ENCODE results near the gene PXYLP1.
"Not testable (repeated sequence)": the region's sequence is repeated elsewhere in the genome, so short reads cannot be mapped to it uniquely, and the experiment has no call there.

PXYLP1 gene

GRCh38 chr3:141302364-141303141 is 70.9 kb downstream of the PXYLP1 start:
- DNase-seq = no peak

DNA sequence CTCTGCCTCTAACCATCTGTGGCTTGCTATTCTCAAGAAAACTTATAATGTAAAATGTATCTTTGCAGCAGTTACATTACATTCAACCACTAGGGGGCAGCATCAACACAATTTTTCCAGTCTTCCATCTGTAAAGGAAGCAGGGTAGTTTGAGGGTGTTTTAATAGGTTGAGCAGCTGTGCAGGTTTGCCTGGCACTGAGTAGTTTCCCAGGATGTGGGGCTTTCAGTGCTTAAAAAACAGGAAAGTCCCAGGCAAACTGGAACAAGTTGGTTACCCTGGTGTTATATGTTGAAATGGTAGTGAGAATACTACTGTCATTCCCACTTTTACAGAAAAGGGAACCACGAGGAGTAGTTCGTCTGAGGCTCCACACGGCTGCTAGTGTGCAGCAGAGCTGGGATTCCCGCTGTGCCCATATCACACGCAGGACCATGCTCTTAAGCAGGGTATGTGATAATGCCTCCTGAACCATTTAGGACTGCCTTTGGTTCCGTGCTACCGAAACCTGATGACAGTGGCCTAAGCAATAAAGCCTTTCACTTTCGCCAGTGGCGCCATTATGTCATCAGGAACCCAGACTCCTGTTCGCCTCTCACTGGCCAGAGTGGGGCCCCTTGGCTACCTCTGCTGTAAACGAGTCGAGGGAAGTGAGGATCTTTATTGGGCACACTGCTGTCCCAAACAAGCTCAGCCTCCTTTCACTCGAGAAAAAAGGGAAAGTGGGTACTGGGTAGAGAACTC is 72.0 kb downstream of the PXYLP1 start:
- peak; percentile 60 for DNase-seq

- peak; percentile 16 for DNase-seq
Observed at GRCh38 chr3:141305436-141305835, 73.8 kb downstream of the PXYLP1 start.

- DNase-seq = no peak
Observed at GRCh38 chr3:141306276-141306675, 74.7 kb downstream of the PXYLP1 start.

DNA sequence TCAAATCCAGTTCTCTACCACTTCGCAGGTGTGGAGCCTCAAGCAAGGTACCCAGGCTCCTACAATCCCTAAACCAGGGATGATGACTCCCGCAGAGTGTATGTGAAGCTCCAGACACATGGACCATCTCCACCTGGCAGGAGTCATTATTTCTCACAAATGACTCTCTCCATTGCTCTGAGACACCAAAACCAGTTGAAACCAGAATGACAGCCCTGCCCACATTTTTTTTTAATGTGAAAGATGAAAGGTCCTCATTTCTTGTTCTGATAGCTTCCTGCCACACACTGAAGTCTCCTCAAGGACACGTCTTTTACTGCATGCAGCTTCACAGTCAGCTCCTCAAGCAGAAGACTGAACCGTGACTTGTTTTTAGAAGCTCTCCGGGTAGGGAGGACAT is 75.3 kb downstream of the PXYLP1 start:
- DNase-seq = no peak

DNA sequence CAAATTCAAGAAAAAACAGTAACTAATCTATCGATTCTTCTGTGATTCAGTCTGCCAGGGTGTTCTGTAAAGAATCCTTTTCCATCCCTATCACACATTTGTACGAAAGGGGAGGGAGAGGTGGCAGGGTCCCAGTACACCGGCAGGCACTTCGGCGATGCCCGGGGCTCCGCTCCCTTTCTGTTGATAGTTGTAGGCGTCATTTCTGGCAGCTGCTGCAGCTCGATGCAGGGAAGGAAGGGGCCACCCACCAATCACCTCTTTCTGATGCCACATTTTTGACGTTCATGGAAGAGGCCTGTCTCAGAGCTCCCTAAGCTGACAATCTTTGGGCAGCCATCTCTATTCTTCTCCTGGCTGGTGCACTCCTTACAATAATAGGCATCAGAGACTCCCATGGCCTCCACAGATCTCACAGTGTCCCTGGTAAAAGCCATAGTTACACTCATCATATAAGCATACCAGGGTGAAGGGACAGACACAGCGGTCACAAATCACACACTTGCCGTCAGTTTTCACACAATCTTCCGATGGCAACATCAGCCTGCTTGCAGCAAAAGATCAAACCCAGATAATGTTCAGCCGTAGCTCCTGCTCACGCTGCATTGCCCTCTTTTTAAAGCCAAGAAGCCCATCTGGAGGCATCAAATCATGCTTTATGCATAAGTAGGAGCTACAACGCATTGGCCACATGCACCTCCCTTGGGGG is 75.9 kb downstream of the PXYLP1 start:
- no peak for DNase-seq

DNA sequence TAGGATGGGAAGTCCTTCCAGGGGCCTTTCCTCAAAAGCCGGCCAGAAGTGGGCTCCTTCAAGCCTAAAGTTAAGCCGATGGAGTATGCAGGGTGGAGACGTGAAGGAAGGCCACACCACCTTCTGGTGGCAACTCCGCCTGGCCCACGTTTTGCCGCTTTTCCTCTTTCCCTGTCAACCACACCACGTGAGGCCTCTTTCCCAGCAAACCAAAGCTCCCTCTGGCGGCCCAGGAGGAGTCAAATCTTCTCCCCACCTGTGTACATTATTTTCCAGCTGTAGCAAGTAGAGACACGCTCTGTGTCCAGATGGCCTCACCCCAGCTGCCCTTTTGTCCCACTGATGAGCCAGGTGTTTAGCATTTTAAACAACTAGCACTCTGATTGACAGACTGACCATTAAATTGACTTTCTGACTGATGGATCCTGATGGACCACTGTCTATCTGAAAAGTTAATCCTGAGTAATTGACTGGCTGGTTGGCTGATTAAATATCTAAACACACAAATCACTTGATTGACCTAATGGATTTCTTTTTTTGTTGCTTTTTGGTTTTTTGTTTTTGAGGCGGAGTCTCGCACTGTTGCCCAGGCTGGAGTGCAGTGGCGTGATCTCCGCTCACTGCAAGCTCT is 77.1 kb downstream of the PXYLP1 start:
- DNase-seq = no peak

GRCh38 chr3:141311170-141311495 is 79.5 kb downstream of the PXYLP1 start:
- DNase-seq = no peak

GRCh38 chr3:141311496-141312353 is 80.1 kb downstream of the PXYLP1 start:
- peak; percentile 97 for DNase-seq

- no peak for DNase-seq
Observed at GRCh38 chr3:141312354-141313092, 80.9 kb downstream of the PXYLP1 start.

DNA sequence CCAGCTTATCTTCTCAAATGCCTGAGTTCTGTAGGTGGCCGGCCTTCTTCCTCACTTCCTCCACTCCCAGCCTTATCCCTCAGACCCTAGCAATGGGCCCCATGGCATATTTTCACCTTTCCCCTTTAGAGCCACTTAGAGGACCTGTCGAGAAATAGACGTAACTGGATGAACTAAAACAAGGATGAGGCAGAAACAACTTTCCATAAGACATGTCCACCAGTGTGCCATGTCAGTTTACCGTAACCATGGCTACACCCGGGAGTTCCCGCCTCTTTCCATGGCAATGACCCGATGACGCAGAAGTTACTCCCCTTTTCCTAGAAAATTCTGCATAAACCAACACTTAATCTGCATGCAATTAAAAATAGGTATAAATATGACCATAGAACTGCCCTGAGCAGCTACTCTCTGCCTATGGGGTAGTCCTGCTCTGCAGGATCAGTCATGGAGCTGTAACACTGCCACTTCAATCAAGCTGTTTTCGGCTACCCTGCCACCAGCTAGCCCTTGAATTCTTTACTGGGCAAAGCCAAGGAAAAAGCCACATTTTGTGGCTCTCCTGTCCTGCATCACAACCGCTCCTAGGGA is 81.6 kb downstream of the PXYLP1 start:
- no peak for DNase-seq

GRCh38 chr3:141314415-141314814 is 82.8 kb downstream of the PXYLP1 start:
- DNase-seq = not testable (repeated sequence)

GRCh38 chr3:141316851-141317250 is 85.2 kb downstream of the PXYLP1 start:
- DNase-seq = no peak

DNA sequence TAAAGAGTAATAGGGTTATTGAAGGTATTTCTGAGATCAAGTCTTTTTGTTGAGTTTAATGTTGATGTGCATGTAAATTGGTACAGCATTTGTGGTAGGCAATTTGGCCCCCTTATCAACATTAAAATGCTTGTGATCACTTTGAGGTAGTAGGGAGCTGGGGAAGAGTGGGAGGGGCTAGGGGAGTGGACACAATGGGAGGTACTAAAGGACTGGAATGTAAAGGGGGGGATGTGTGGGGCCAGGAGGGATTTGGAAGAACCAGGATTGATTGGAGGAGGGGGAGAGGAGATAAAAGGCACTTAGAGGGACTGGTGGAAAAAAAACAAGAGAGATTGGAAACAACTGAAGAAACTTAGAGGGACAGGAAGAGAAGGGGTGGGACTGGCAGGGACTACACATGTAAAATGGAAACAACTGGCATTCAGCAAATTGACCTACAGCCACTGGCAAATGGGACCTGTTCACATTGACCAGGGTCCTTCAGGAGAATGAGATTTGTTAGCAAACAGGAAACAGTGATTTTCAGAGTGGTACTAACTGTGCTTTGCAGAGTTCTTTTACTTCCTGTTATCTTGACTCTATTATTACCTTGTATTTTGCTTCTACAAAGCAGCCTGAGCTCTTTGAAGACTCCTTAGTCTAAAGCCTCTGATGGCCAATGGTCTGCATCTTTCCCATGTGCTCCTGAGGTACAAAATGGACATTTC is 88.9 kb downstream of the PXYLP1 start:
- no peak for DNase-seq

GRCh38 chr3:141321109-141321497 is 89.5 kb downstream of the PXYLP1 start:
- DNase-seq = no peak

DNA sequence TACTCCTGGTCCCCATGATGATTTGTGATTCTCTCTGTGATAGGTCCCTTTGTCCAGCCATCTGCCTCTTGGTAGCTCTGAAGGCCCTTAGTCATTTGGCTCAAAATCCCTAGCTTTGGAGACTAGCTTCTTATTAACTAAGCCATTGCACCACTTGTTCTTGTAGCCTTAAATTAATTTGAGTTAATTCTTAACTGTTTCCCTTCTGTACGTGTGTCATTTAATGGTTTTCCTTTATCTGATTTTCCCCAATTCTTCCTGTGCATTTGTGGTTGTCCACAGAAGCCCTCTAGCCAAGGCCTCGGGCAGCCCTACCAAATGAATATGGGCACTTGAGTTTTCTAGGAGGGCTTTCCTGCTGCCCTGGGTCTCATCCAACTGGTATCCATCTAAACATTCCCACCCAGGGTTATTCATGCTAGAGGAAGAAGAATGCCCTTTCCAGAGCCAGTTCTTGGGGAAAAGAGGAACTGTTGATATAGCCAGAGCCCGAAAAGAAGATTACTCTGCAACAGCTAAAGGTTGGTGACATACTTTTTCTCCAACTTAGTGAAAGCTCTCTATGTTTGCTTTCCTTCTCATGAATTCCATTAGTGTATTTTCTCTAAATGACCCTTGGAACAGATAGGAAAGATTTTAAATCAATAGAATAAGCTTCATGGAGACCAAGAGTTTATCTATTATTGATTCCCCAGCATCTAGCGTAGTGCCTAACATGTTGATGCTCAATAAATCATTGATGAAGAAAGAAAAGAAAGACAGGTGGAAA is 92.5 kb downstream of the PXYLP1 start:
- no peak for DNase-seq

DNA sequence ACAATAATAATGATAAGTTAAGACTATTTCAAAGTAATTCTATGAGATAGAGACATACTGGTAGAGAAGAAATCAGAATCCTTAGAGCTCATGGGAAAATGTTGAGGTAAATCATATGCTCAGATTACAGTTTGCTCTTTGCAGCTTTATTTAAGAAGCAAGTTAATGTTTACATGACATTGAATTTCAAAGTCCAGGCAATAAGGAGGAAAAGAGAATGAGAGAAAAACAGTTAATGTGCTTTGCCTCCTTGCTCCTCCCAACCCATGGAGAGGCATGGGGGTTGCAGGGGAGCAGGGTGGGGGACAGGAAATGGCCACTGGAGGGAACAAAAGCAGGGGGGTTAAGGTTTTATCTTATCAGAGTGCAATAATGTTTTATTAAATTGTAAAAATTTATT is 94.5 kb downstream of the PXYLP1 start:
- DNase-seq = no peak

- no peak for DNase-seq
Observed at GRCh38 chr3:141326626-141327025, 95.0 kb downstream of the PXYLP1 start.

- DNase-seq = no peak
Observed at GRCh38 chr3:141328286-141329166, 96.9 kb downstream of the PXYLP1 start.

Data from NCI-H446 treated with DMSO at 0.1 percent for 48 hours (cell line).